DMS153 (cell line): ENCODE results near the gene BUD31.

Experiments used
- DNase-seq: peaks from one replicate; lab custom pipeline; 2025; lab: John Stamatoyannopoulos, UW

Gene BUD31

DNA sequence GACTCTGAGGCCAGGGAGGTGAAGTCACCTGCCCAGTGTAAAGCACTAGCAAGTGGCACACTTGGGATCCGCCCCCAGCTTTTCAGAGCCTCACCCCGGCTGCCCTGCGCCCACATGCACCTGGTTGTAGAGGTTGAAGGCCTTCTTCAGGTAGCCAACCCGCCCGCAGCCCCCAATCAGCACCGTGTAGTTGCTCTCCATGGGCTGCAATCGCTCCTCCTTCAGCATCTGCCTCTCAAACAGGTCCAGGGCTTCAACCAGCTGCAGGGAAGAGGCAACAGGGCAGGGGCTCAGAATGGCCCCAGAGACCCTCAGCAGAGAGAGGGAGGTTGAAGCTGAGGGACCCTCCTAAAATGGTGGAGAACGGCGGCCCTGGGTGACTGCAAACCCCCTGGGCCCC is 24.4 kb downstream of the BUD31 start:
- no peak for DNase-seq

DNA sequence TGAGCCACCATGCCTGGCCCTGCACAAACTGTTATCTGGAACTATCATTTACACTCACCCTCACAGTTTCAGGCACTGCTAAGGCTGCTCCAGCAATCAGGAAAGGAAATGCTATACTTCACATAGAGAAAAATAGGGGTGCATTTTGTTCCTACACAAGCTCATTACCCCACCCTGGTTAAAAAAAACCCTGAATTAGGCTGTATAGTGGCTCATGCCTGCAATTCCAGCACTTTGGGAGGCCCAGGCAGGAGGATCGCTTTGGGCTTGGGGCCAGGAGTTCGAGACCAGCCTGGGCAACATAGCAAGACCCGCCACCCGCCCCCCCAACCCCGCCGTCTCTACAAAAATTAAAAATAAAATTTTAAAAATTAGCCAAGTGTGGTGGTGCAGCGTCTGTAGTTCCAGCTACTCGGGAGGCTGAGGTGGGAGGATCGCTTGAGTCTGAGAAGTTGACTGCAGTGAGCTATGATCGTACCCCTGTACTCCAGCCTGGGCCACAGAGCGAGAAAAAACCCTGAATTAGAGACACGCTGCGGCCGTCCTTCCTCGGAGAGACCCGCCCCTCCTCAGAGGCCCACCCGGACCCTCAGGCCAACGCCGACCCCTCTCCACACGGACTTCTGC is 29.3 kb downstream of the BUD31 start:
- no peak for DNase-seq

DNA sequence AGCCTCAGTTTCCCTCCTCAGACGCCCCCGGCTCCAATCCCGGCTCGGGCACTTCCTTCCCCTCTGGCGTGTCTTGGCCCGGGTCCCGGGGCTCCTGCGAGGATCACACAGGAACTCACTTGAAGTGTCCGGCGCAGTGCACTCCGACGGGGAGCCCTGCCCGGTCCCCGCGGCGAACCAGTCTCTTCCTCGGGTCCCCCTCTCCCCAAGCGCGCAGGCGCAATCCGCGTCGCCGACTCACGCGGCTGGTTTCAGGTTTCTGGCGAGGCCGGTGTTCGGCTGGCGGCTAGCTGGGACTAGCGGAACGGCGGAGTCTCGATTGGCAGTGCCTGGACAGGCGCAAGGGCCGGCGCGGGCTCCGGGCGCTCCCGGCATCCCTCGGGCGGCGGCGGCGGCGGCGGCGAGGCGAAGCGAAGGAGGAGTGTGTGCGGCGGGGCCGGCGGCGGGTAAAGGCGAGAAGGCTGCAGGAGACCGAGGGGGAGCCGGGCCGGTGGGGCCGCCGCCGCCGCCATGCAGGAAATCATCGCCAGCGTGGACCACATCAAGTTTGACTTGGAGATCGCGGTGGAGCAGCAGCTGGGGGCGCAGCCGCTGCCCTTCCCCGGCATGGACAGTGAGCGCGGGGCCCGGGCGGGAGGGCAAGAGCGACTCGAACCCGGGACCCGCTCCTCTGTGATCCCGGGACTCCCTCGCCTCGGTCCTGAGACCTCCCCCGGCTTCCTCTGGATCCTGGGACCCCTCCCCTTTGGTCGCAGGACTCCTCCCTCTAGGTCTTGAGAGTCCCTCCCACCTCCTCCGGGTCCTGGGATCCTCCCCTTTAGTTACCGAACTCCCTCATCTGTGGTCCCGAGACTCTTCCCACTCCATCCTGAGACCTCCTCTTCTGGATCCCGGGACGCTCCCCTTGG is 30.1 kb downstream of the BUD31 start, which contains the start of the genes CPSF4 and PTCD1:
Gene CPSF4 (plus strand): TSS at position 371 of the 908 bp plus-strand sequence. CDS start 140 bp downstream, at position 511.
Gene PTCD1 (minus strand): TSS at position 226 of the 908 bp plus-strand sequence. CDS start 3,556 bp downstream, outside the sequence.
- DNase-seq, result peak; percentile 91

GRCh38 chr7:99440195-99440594 is 31.4 kb downstream of the BUD31 start:
- no peak for DNase-seq

DNA sequence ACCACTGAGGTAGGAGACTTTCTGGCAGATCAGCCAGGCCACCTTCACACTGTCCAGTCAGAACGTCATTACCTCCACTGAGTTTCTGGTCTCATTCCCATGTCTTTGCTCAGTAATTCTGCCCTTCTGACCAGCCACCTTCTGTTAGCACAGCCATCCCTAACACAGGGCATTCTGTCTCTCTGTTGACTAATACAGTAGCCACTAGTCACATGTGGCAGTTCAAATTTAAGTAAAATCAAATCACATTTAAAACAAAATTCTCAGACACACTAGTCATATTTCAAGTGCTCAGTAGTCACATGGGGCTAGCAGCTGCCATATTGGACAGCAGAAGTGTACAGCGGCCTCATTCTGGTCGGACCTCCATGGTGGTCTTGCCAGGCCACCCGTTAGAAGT is 37.3 kb downstream of the BUD31 start:
- no peak for DNase-seq

DNA sequence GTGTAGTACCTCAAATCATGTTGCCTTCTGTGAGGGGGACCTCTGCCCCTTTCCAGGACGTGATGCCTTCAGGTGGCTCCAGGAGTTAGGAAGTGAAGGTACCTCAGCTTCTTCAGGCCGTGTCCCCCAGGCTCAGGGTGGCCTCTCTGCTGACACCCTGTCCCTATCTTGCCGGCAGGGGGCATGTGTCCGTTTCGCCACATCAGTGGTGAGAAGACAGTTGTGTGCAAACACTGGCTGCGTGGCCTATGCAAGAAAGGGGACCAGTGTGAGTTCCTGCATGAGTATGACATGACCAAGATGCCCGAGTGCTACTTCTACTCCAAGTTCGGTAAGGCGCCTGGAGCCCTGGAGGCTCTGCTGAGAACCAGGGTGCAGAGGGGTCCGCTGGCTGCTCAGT is 39.2 kb downstream of the BUD31 start:
- DNase-seq, result no peak

DNA sequence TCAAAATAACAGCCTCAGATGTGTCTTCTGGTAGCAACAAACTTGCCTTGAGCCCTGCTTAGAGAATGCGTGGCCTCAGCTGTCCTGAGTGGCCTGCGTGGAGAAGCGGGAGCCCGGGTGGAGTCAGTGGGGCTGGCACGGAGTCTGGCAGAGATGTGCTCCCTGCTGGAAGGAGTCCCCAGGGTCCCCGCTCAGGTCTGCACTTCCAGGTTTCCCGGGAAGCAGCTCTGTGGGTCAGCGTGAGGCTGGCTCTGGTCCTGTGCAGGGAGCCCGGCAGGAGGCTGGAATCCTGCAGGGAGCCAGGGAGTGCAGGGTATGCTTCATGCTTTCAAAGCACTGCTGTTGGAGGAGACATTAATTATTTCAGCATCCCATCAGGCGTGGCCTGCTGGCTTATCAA is 40.1 kb downstream of the BUD31 start:
- DNase-seq, result no peak

DNA sequence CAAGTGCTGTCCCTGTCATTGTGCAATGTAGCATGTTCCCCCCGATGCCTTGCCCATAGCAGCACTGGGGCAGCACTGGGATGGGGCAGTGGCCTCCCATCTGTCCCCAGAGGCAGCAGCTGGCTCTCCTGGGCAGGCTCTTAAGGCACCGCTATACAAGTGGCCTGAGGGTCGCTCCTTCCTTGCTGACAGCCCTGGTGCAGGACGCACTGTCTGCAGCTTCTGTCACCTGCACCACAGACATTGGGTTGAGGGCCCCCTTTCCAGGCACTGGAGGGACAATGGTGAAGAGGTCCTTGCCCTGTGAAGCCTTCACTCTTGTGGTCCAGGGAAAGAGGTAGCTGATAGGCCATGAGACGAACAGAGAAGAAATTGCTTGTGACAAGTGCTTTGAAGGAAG is 40.6 kb downstream of the BUD31 start:
- no peak for DNase-seq

GRCh38 chr7:99451936-99452335 is 43.2 kb downstream of the BUD31 start:
- DNase-seq, result no peak

- DNase-seq, result no peak
These were observed 43.8 kb downstream of the BUD31 start for GRCh38 chr7:99452541-99452940.

DNA sequence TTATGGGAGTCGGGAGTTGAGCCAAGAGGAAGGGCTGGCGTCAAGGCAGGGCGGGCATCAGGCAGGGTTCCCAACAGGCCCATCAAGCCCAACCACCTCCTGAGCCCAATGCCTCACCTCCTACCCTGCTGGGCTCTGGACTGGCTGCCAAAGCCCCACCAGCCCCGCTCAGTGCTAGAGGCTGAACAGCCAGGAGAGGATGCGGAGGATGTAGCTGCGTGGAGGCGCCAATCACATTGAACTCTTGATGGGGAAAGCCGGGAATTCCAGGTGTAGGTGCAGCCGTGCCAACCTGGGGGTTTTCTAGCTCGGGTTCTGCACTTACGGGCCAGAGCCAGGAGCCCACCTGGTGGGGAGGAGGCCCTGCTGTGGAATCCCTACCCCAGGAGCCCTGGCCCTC is 44.3 kb downstream of the BUD31 start:
- no peak for DNase-seq

GRCh38 chr7:99455874-99456273 is 47.1 kb downstream of the BUD31 start:
- DNase-seq, result no peak

DNA sequence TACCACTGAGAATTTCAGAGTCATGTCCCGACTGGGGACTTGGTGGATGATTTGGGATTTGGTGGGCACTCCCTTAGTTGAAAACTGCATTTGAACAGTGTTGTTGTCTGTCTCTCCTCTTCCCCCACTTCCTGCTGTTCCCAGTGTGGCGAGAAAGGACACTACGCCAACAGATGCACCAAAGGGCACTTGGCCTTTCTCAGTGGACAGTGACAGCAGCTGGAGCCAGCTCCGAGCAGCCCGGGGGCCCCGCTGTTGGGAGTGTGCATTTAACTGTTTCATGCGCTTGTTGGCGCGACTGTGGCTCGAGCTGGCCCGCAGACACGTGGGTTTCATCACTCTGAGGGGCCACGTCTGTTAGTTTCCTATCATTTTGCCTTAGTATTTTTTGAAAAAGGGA is 47.5 kb downstream of the BUD31 start:
- no peak for DNase-seq

DNA sequence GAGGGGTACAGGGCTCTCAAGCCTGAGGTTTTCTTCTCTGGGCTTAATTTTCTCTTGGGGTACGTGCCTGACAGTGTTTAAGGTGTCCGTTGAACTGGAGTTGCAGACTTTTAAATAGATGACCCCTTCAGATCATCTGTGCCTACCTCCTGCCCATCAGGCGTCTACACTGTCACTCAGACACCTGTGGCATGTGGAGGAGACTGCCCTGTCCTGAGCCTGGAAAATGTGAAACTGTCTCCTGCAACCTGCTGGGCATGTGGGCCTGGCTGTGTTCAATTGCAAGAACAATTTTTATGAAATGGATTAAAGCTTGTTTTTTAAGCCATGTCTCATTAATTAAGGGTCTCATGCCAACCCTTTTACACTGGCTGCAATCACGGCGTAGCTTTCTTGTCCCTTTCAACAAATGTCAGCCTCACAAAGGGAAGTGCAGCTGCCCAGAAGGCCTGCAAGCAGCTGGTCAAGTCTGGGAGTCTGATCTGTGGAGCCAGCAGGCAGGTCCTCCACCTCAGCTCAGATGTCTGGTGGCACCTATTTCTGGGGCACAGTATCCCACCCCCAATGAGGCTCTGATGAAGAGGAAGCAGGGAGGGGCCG is 48.4 kb downstream of the BUD31 start:
- DNase-seq, result no peak

- DNase-seq, result no peak
These were observed 49.1 kb downstream of the BUD31 start for GRCh38 chr7:99457650-99458493.

DNA sequence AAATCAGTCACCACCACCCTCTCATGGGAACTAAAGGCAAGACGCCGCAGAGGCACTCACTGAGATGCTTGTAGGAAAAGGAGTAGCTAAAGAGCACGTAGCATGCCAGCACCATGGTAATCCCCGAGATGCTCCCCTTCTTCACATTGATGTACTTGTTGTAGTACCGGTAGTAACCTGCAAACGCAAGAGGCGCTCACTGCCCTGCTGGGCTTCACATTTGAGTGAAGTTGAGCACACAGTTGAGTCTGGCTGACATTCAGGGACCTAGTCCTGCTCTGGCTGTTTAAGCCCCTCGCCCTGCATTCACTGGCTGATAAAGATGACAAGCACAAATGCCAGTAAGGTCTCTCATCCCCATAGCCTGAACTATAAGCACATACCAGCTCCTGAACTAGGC is 50.3 kb downstream of the BUD31 start:
- no peak for DNase-seq

- no peak for DNase-seq
These were observed 51.9 kb downstream of the BUD31 start for GRCh38 chr7:99460651-99461050.

DNA sequence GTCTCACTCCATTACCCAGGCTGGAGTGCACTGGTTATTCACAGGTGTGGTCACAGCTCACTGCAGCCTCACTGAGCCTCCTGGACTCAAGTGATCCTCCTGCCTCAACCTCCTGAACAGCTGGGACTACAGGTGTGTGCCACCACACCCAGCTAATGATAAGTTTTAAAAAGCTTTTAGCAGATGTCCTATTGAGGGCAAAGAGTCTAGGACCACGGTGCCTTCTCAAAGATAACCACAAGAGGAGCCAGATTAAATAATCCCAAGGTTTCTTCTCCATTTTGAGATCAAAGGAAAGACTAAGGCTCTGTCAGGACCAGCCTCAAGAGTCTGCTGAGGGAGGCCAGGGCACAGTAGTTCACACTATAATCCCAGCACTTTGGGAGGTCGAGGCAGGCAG is 52.5 kb downstream of the BUD31 start:
- DNase-seq, result no peak

DNA sequence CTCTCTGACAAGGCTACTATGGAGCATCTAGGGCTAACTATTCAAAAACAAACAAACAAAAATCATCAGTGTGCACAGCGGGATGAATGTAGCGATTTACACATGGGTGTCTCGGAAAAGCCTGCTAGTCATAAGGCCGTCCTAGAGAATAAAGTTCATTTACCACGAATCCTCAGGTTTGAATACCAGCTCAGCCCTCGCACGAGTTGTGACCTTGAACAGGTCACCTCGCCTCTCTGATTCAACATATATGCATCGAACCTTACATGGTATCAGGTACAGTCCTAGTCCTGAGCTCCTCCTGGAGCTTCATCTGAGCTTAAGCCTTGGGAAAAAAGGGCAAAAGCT is 56.6 kb downstream of the BUD31 start:
- DNase-seq, result no peak

DNA sequence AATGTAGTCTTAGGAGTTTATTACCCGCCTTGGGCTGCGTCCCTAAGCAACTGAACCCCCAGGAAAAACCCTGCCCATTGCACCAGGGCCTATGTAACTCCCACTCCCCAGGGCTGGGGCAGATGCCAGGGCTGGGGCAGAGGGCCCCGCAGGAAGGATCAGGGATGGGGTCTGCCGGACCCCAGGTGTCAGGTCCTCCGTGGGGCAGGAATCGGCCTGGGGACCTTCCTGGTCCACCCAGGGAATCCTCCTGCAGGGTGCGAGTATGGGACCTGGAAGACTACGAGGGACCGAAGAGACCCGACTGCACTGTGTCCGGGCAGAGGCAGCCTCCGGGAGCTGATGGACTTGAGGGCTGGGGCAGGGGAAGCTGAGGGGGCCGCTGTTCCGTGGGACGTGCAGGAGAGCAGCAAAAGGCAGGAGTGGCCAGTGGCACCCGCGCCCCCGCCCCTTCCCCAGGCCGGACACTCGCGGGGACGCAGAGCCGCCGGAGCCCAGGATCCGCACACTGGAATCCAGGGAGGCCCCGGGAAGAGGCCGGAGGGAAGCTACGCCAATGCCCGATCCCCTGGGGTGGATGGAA is 59.7 kb downstream of the BUD31 start:
- DNase-seq, result no peak
